ENCODE data around the gene RALBP1. TPM values are rescaled to one million over a fixed set of nuclear protein-coding genes. Genes with fewer than 3 reads are reported as not detected.

Gene RALBP1
- total RNA-seq, 2 donors from 2014 or later, result 22.1 to 29.6 TPM

- no peak overlapping the region for H3K4me3 ChIP-seq
- no peaks in the 10 kb centered on the region for H3K36me3 ChIP-seq (replicated peaks in 1 of 2; ENCODE audit: insufficient read depth in 1 of 2, low read depth in 2 of 2)
- DNase-seq, result no peak
- no peaks in the 10 kb centered on the region for H3K27me3 ChIP-seq
- TF ChIP-seq POLR2A (IDR thresholded peaks at IDR 0.05) (no peak), CTCF (IDR thresholded peaks at IDR 0.05) (no peak)
- no peaks in the 10 kb centered on the region for H3K4me1 ChIP-seq
- ATAC-seq, result no peak
- H3K9me3 ChIP-seq, result no peaks in the 10 kb centered on the region
- WGBS, 2 donors, result 41 to 55% methylated on average over 4 of the region's 4 CpGs
- H3K27ac ChIP-seq, result no peak overlapping the region
- intact Hi-C loops (cut with DNase I), result no loop called here
These were observed 13.2 kb downstream of the RALBP1 start for GRCh38 chr18:9488538-9488937.

- intact Hi-C loops (cut with DNase I), result no loop called here
- H3K27ac ChIP-seq, result no peak overlapping the region
- no peaks in the 10 kb centered on the region for H3K27me3 ChIP-seq
- H3K9me3 ChIP-seq, result no peaks in the 10 kb centered on the region
- DNase-seq (no peak), ATAC-seq (no peak)
- WGBS, 2 donors, result 82 to 89% methylated on average over 9 of the region's 9 CpGs
- no peaks in the 10 kb centered on the region for H3K36me3 ChIP-seq (replicated peaks in 1 of 2; ENCODE audit: insufficient read depth in 1 of 2, low read depth in 2 of 2)
- TF ChIP-seq CTCF (IDR thresholded peaks at IDR 0.05) (no peak), POLR2A (IDR thresholded peaks at IDR 0.05) (no peak)
- H3K4me3 ChIP-seq, result no peak overlapping the region
- H3K4me1 ChIP-seq, result peaks cover 7% of the 10 kb centered on the region
These were observed 19.5 kb downstream of the RALBP1 start for GRCh38 chr18:9494778-9495331.

GRCh38 chr18:9495465-9495864 lies 20.2 kb downstream of the RALBP1 start:
- peaks cover 7% of the 10 kb centered on the region for H3K4me1 ChIP-seq
- H3K36me3 ChIP-seq (replicated peaks in 1 of 2; ENCODE audit: insufficient read depth in 1 of 2, low read depth in 2 of 2), result no peaks in the 10 kb centered on the region
- TF ChIP-seq CTCF (IDR thresholded peaks at IDR 0.05), result no peak
- TF ChIP-seq POLR2A (IDR thresholded peaks at IDR 0.05), result no peak
- 75 to 84% methylated on average over 1 of the region's 1 CpG for WGBS, 2 donors
- no peak for DNase-seq
- no peak overlapping the region for H3K4me3 ChIP-seq
- no peaks in the 10 kb centered on the region for H3K27me3 ChIP-seq
- ATAC-seq, result no peak
- H3K27ac ChIP-seq, result no peak overlapping the region
- H3K9me3 ChIP-seq, result no peaks in the 10 kb centered on the region
- intact Hi-C loops (cut with DNase I), result no loop called here

- TF ChIP-seq POLR2A (IDR thresholded peaks at IDR 0.05), result no peak
- TF ChIP-seq CTCF (IDR thresholded peaks at IDR 0.05), result no peak
- WGBS, 2 donors, result 82 to 85% methylated on average over 6 of the region's 6 CpGs
- Histone ChIP-seq H3K9me3 (no peaks in the 10 kb centered on the region), H3K27ac (no peak overlapping the region), H3K36me3 (replicated peaks in 1 of 2; ENCODE audit: insufficient read depth in 1 of 2, low read depth in 2 of 2) (no peaks in the 10 kb centered on the region), H3K27me3 (no peaks in the 10 kb centered on the region), H3K4me3 (no peak overlapping the region), H3K4me1 (peaks cover 7% of the 10 kb centered on the region)
- DNase-seq (no peak), ATAC-seq (no peak)
- intact Hi-C loops (cut with DNase I), result no loop called here
These were observed 20.8 kb downstream of the RALBP1 start for GRCh38 chr18:9495916-9496705.

Measured in body of pancreas (tissue), 4 donors.